PFSK-1 (cell line): ENCODE results near the gene E4F1.

Source experiments
- POLR2AphosphoS5 ChIP-seq: IDR thresholded peaks from 2 replicates; pipeline ENCODE4 v1.6.1; 2012; ENCODE audit warnings: low read depth, mild to moderate bottlenecking, control low read depth, low read length, moderate library complexity
- REST ChIP-seq, 2 experiments: IDR thresholded peaks; 2 replicates each; pipeline versions ENCODE4 v1.6.1 to v1.8.0; 2011 to 2012; ENCODE audit warnings: low read depth in 2 of 2, low read length in 2 of 2, control low read depth in 1 of 2, inconsistent platforms in 1 of 2, mild to moderate bottlenecking in 1 of 2, moderate library complexity in 1 of 2; ENCODE audit not compliant: insufficient read depth in 1 of 2
- SIN3A ChIP-seq: IDR thresholded peaks from 2 replicates; pipeline ENCODE4 v1.6.1; 2012; ENCODE audit warnings: mild to moderate bottlenecking, low read length, moderate library complexity, borderline replicate concordance; ENCODE audit not compliant: insufficient read depth
- TAF1 ChIP-seq: IDR thresholded peaks from 2 replicates; pipeline ENCODE4 v1.6.1; 2012; ENCODE audit warnings: low read length, control low read depth, borderline replicate concordance; ENCODE audit not compliant: insufficient read depth

GRCh38 chr16:2273484-2273883 lies 50.1 kb downstream of the E4F1 start:
- TF ChIP-seq POLR2AphosphoS5 (no peak), TAF1 (no peak), SIN3A (no peak), REST (IDR thresholded peaks at IDR 0.05; ENCODE audit: insufficient read depth in 1 of 2, low read depth in 2 of 2, low read length in 2 of 2) (no peak)
